ENCODE data around the gene HCN3.

Gene HCN3

GRCh38 chr1:155334962-155335361 is 57.7 kb downstream of the HCN3 start:
- no peak for DNase-seq (ENCODE audit: low read depth, low spot score)

Data from astrocyte of the hippocampus (primary cell).